ENCODE data around the gene HOXC4.

The HOXC4 gene

GRCh38 chr12:54045868-54046521, 7.6 kb upstream of the HOXC4 start:
- in situ Hi-C loops (cut with HindIII; ENCODE audit: low sequenced_read_pairs), result no loop called here
- no peak for TF ChIP-seq CTCF (IDR thresholded peaks at IDR 0.05; ENCODE audit: low read depth, low read length, missing control alignments)
- DNase-seq (ENCODE audit: low read depth), result no peak
- no peak overlapping the region for H3K4me3 ChIP-seq (ENCODE audit: low read depth, low read length)

DNA sequence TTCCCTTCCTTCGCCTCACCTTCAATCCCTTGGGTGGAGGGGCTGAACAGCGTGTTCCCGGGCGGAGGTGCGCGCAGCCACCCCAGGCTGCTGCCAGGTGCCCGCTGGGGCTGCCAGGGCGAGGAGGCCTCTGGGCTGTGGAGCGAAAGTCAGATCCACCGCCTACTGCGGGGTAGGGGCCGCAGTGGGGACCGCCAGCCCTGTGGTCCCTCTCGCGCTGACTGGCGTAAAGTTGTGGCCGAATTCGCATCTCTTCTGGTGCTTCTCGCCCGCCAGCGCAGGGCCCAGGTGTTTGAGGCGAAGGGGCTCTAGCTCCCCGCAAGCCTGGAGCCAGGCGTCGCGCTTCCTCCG, 6.9 kb upstream of the HOXC4 start:
- DNase-seq (ENCODE audit: low read depth), result no peak
- in situ Hi-C loops (cut with HindIII; ENCODE audit: low sequenced_read_pairs), result no loop called here
- TF ChIP-seq CTCF (IDR thresholded peaks at IDR 0.05; ENCODE audit: low read depth, low read length, missing control alignments), result no peak
- H3K4me3 ChIP-seq (ENCODE audit: low read depth, low read length), result no peak overlapping the region

DNA sequence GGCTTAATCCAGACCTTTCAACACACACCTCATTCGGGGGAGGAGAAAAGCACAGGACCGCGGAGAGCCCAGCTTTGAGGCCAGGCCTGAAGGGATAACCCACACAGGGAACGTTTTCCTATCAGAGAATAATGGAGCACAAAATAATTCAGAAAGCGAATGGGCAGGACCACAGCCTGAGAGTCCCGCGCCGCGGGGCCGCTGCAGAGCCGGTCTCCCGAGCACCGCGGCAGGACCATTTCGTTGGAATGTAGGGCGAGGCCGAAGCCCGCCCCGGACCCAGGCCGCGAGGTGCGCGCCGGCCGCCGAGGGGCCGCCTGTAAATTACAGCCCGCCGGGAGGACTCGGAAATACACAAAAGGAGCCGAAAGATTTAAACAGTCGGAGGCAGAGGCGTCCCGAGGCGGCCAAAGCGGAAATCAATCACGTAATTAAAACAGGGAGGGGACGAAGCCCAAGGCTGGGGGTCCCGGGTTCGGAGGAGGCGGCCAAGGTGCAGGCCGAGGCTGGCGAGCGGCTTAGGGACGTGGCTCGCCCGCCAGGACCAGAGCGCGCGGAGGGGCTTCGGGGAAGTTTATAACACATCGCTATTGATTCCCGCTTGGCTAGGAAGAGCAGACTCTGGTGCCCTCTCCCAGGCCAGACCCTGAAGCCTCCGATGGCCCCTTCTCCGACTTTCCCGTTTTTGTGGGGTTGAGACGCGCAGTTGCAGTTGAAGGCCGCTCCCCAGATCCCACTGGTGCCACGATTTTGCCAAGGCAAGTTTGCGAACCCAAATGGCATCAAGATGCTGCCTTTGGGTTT, 6.3 kb upstream of the HOXC4 start:
- no peak for TF ChIP-seq CTCF (IDR thresholded peaks at IDR 0.05; ENCODE audit: low read depth, low read length, missing control alignments)
- in situ Hi-C loops (cut with HindIII; ENCODE audit: low sequenced_read_pairs), result no loop called here
- DNase-seq (ENCODE audit: low read depth), result no peak
- no peak overlapping the region for H3K4me3 ChIP-seq (ENCODE audit: low read depth, low read length)

DNA sequence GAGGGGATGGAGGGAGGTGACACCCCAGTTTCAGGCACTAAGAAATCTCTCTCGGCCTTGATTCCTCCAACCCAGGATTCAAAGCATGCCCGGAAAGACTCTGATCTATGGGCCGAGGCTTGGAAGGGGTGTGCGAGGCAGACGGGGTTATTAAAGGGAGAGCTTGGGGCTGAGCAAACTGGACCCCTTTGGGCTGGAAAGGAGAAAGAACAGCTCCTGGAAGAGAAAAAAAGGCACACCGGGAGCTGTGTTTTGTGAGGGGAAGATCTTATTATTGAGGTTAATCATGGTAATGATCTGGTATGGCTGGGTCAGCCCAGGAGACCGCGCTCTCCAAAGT, 5.7 kb upstream of the HOXC4 start:
- in situ Hi-C loops (cut with HindIII; ENCODE audit: low sequenced_read_pairs), result no loop called here
- no peak for DNase-seq (ENCODE audit: low read depth)
- H3K4me3 ChIP-seq (ENCODE audit: low read depth, low read length), result no peak overlapping the region
- no peak for TF ChIP-seq CTCF (IDR thresholded peaks at IDR 0.05; ENCODE audit: low read depth, low read length, missing control alignments)

DNA sequence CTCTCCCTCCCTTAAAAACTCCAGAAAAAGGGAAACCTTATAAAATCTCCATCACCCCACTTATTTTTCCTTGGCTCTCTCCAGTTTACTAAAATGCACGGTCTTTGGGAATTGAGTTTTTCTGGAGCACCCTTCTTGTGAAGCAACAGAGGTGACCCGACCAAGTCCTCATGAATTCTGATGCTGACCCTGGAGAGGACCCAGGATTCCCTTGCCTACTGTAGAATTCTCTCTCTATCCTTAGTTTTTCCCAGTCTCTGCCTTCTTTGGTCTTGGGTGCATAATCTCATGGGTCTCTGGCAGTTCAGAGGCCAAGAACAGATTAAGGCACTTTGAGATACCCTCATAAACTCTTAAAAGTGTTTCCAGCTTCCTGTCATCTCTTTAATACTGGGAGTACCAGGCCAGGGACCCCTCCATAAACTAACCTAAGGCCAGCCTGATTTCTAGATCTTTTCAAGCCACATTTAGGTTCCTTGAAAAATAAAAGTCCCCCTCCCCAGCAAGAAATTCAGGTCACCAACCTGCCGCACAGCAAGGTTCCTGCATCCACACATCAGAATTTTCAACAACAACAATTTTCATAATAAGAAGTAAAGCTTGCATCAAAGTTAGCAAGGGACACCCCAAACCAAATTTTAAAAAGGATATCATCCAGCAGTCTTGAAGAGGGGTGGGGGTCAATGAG, 5.1 kb upstream of the HOXC4 start:
- DNase-seq (ENCODE audit: low read depth), result no peak
- no peak overlapping the region for H3K4me3 ChIP-seq (ENCODE audit: low read depth, low read length)
- in situ Hi-C loops (cut with HindIII; ENCODE audit: low sequenced_read_pairs), result no loop called here
- no peak for TF ChIP-seq CTCF (IDR thresholded peaks at IDR 0.05; ENCODE audit: low read depth, low read length, missing control alignments)

DNA sequence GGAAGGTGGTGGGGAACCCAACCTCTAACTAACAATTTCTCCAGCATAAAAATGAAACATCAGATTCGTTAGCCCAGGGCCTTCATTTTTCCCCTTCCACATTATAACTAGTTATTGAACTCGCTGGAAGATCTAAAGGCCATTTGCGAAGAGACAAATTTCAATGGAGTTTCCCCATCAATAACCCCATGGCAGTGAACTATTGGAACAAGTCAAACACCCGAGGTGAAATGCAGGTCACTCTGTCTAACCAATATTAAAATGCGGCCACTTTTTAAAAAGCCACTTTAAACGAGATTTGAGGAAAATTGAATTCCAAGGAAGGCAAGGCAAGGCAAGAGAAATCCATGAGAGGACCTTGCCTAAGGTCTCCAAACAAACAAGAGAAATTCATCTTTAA, 4.5 kb upstream of the HOXC4 start:
- no peak overlapping the region for H3K4me3 ChIP-seq (ENCODE audit: low read depth, low read length)
- DNase-seq (ENCODE audit: low read depth), result no peak
- in situ Hi-C loops (cut with HindIII; ENCODE audit: low sequenced_read_pairs), result no loop called here
- no peak for TF ChIP-seq CTCF (IDR thresholded peaks at IDR 0.05; ENCODE audit: low read depth, low read length, missing control alignments)

All from astrocyte of the cerebellum (primary cell).